Keratinocyte (primary cell): ENCODE results near the gene ANKS1A. TPM values are rescaled to one million over a fixed set of nuclear protein-coding genes. Genes with fewer than 3 reads are reported as not detected.

Source experiments
- DNase-seq: peaks from one replicate; pipeline ENCODE4 v3.0.0-alpha.2; 2011; ENCODE audit warnings: low read depth, missing footprints, low spot score
- FAIRE-seq: peaks from 2 replicates; lab custom pipeline; 2011; peaks lifted over from hg19 to GRCh38; lab: Jason Lieb, UNC
- H2AFZ ChIP-seq: 2 replicates; pipeline ENCODE4 v1.6.0; 2012; ENCODE audit warnings: low read length, control low read depth, inconsistent platforms; ENCODE audit not compliant: control insufficient read depth
- H3K27ac ChIP-seq: 2 replicates; pipeline ENCODE4 v1.5.1; 2011; ENCODE audit warnings: low read length; ENCODE audit not compliant: control insufficient read depth, insufficient read depth
- H3K27me3 ChIP-seq: 3 replicates; pipeline ENCODE4 v1.6.0; 2011; ENCODE audit warnings: low read length; ENCODE audit not compliant: control insufficient read depth, insufficient read depth; ENCODE audit errors: extremely low read depth
- H3K36me3 ChIP-seq, 2 experiments: 2 replicates in 1 of 2; 3 replicates in 1 of 2; pipeline ENCODE4 v1.5.1; 2011; ENCODE audit warnings: low read length in 2 of 2, mild to moderate bottlenecking in 1 of 2; ENCODE audit not compliant: control insufficient read depth in 2 of 2, insufficient read depth in 2 of 2; ENCODE audit errors: extremely low read depth in 1 of 2
- H3K4me1 ChIP-seq: 3 replicates; pipeline ENCODE4 v1.5.1; 2011; ENCODE audit warnings: low read length; ENCODE audit not compliant: control insufficient read depth, insufficient read depth; ENCODE audit errors: extremely low read depth
- H3K4me2 ChIP-seq: 3 replicates; pipeline ENCODE4 v1.6.0; 2011; ENCODE audit warnings: low read depth, low read length; ENCODE audit not compliant: control insufficient read depth, insufficient read depth; ENCODE audit errors: extremely low read depth
- H3K4me3 ChIP-seq, 3 experiments: fragments of 200-600 bp in 1 of 3; sonication (generic) in 1 of 3; 2 replicates in 2 of 3; 3 replicates in 1 of 3; pipeline ENCODE4 v1.5.1; 2011 to 2016; ENCODE audit warnings: low read length in 3 of 3, mild to moderate bottlenecking in 3 of 3, control low read depth in 2 of 3, inconsistent platforms in 1 of 3, low read depth in 1 of 3, mixed read lengths in 1 of 3, mixed run types in 1 of 3, moderate library complexity in 1 of 3; ENCODE audit not compliant: control insufficient read depth in 2 of 3, insufficient read depth in 2 of 3; ENCODE audit errors: extremely low read depth in 1 of 3
- H3K79me2 ChIP-seq: 2 replicates; pipeline ENCODE4 v1.6.0; 2012; ENCODE audit warnings: low read length; ENCODE audit not compliant: control insufficient read depth, insufficient read depth
- H3K9ac ChIP-seq: 3 replicates; pipeline ENCODE4 v1.6.0; 2011; ENCODE audit warnings: low read length; ENCODE audit not compliant: control insufficient read depth, insufficient read depth; ENCODE audit errors: extremely low read depth
- H3K9me1 ChIP-seq: 3 replicates; pipeline ENCODE4 v1.6.0; 2011; ENCODE audit warnings: low read length; ENCODE audit not compliant: control insufficient read depth, insufficient read depth; ENCODE audit errors: extremely low read depth
- H3K9me3 ChIP-seq: 2 replicates; pipeline ENCODE4 v1.5.1; 2012; ENCODE audit warnings: low read depth, low read length; ENCODE audit not compliant: control insufficient read depth
- H4K20me1 ChIP-seq: 3 replicates; pipeline ENCODE4 v1.6.0; 2011; ENCODE audit warnings: low read length; ENCODE audit not compliant: control insufficient read depth, insufficient read depth; ENCODE audit errors: extremely low read depth
- EZH2 ChIP-seq: IDR thresholded peaks from one replicate; pipeline ENCODE4 v1.6.1; 2012; ENCODE audit warnings: inconsistent platforms, mild to moderate bottlenecking, low read length, moderate library complexity
- dilution Hi-C: fragments of 300-500 bp; cut with MboI; formaldehyde crosslinking; loops from one replicate; pipeline ENCODE4 v1.7.0; 2020; ENCODE audit warnings: low sequenced_read_pairs; ENCODE audit not compliant: extremely low pct_ligation_motif_present
- polyA plus RNA-seq, 5 experiments: library from polyadenylated mRNA; depleted of rRNA in 3 of 5; stranded (reverse) in 3 of 5; stranded (forward) in 1 of 5; unstranded in 1 of 5; fragments of >200 nt; gene quantifications; 1 replicate in 1 of 5; 2 replicates in 3 of 5; 3 replicates in 1 of 5; pipeline versions ENCODE4 v1.2.1 to v1.2.3, GENCODE V29; 2011 to 2012; ENCODE audit warnings: missing spikeins in 2 of 5, low read depth in 1 of 5, low replicate concordance in 1 of 5
- TF ChIP-seq, protein P1 (sequence below), 3 experiments: IDR thresholded peaks in 1 of 3; conservative IDR thresholded peaks in 1 of 3; optimal IDR thresholded peaks in 1 of 3; 2 replicates in 2 of 3; 3 replicates in 1 of 3; pipeline versions ENCODE3 to v1.5.1; 2011; ENCODE audit warnings: low read length in 3 of 3, mild to moderate bottlenecking in 3 of 3, moderate library complexity in 2 of 3, control low read depth in 1 of 3, inconsistent platforms in 1 of 3; ENCODE audit not compliant: insufficient read depth in 2 of 3; ENCODE audit errors: extremely low read depth in 1 of 3

The ANKS1A gene
- polyA plus RNA-seq, 1 donor (not counting 4 experiments of a cell fraction or from before 2014, with no cell fraction given) = 8.6 TPM

DNA sequence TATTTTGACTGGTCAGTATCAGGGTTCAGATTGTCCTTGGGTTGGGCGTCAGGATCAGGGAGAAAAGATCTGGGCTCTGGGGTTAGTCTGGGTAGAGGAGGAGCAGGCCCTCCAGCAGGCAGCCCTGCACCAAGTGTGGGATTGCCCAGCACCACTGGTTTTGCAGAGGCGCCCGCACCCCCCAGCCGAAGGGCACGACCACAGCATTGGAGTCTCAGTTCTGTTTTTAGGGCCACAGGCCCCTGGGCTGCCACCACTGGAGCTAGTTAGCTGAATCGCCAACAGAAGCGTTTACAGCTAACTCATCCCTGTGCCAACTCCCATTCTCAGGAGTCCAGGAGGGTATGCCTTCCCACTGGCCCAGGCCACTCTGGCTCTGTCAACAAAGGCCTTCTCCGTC is 167.9 kb downstream of the ANKS1A start:
- no peaks in the 10 kb centered on the region for H3K9me1 ChIP-seq
- peaks cover 4% of the 10 kb centered on the region for H4K20me1 ChIP-seq
- FAIRE-seq (no peak), DNase-seq (no peak)
- H3K27ac ChIP-seq = no peak overlapping the region
- H3K27me3 ChIP-seq = no peaks in the 10 kb centered on the region
- H2AFZ ChIP-seq = no peak overlapping the region
- H3K4me1 ChIP-seq = no peaks in the 10 kb centered on the region
- no peaks in the 10 kb centered on the region for H3K79me2 ChIP-seq
- dilution Hi-C loops = no loop called here
- no peaks in the 10 kb centered on the region for H3K9me3 ChIP-seq
- peaks cover 10 to 21% of the 10 kb centered on the region in 2 experiments for H3K36me3 ChIP-seq
- H3K9ac ChIP-seq = no peak overlapping the region
- H3K4me3 ChIP-seq = no peak overlapping the region
- no peak for TF ChIP-seq EZH2
- TF ChIP-seq, protein P1, sequence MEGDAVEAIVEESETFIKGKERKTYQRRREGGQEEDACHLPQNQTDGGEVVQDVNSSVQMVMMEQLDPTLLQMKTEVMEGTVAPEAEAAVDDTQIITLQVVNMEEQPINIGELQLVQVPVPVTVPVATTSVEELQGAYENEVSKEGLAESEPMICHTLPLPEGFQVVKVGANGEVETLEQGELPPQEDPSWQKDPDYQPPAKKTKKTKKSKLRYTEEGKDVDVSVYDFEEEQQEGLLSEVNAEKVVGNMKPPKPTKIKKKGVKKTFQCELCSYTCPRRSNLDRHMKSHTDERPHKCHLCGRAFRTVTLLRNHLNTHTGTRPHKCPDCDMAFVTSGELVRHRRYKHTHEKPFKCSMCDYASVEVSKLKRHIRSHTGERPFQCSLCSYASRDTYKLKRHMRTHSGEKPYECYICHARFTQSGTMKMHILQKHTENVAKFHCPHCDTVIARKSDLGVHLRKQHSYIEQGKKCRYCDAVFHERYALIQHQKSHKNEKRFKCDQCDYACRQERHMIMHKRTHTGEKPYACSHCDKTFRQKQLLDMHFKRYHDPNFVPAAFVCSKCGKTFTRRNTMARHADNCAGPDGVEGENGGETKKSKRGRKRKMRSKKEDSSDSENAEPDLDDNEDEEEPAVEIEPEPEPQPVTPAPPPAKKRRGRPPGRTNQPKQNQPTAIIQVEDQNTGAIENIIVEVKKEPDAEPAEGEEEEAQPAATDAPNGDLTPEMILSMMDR (optimal IDR thresholded peaks at IDR 0.05 in 1 of 3, IDR thresholded peaks at IDR 0.05 in 1 of 3, conservative IDR thresholded peaks at IDR 0.05 in 1 of 3; ENCODE audit: extremely low read depth in 1 of 3, insufficient read depth in 2 of 3, low read length in 3 of 3) = no peak
- H3K4me2 ChIP-seq = no peak overlapping the region

GRCh38 chr6:35057449-35058357 is 168.6 kb downstream of the ANKS1A start:
- Histone ChIP-seq H3K9me3 (no peaks in the 10 kb centered on the region), H3K4me3 (no peak overlapping the region), H3K4me2 (no peak overlapping the region), H3K27me3 (no peaks in the 10 kb centered on the region), H3K4me1 (no peaks in the 10 kb centered on the region), H3K9me1 (no peaks in the 10 kb centered on the region), H3K36me3 (peaks cover 10 to 24% of the 10 kb centered on the region in 2 experiments), H3K9ac (no peak overlapping the region), H3K79me2 (no peaks in the 10 kb centered on the region), H3K27ac (no peak overlapping the region), H4K20me1 (peaks cover 4% of the 10 kb centered on the region), H2AFZ (no peak overlapping the region)
- FAIRE-seq = no peak
- no peak for DNase-seq
- dilution Hi-C loops = no loop called here
- TF ChIP-seq, protein P1 (optimal IDR thresholded peaks at IDR 0.05 in 1 of 3, IDR thresholded peaks at IDR 0.05 in 1 of 3, conservative IDR thresholded peaks at IDR 0.05 in 1 of 3; ENCODE audit: extremely low read depth in 1 of 3, insufficient read depth in 2 of 3, low read length in 3 of 3) = no peak
- TF ChIP-seq EZH2 = no peak
